ENCODE data around the gene FRMD5.

GRCh38 chr15:43911235-43911781 is 283.8 kb downstream of the FRMD5 start:
- no peak for TF ChIP-seq EZH2 (IDR thresholded peaks at IDR 0.05)
- no peak for TF ChIP-seq POLR2AphosphoS5 (IDR thresholded peaks at IDR 0.05; ENCODE audit: borderline replicate concordance, low read depth, low read length)
